NCI-H2081 treated with DMSO at 0.1 percent for 48 hours (cell line): ENCODE measurements around the gene LZTS3.
"Not testable (repeated sequence)": the region's sequence is repeated elsewhere in the genome, so short reads cannot be mapped to it uniquely, and the experiment has no call there.

Experiments used
- DNase-seq: peaks from one replicate; lab custom pipeline; 2025; lab: John Stamatoyannopoulos, UW

Gene LZTS3

GRCh38 chr20:3134151-3134550, 39.2 kb downstream of the LZTS3 start:
- DNase-seq: no peak

- DNase-seq: no peak
Measured at GRCh38 chr20:3133155-3133554, 40.2 kb downstream of the LZTS3 start.

- no peak for DNase-seq
Measured at GRCh38 chr20:3130051-3130600, 43.2 kb downstream of the LZTS3 start.

- DNase-seq: no peak
Measured at GRCh38 chr20:3129094-3129493, 44.3 kb downstream of the LZTS3 start.

GRCh38 chr20:3128275-3128984, 44.9 kb downstream of the LZTS3 start:
- no peak for DNase-seq

GRCh38 chr20:3126527-3126859, 46.9 kb downstream of the LZTS3 start:
- DNase-seq: no peak

GRCh38 chr20:3125776-3126526, 47.4 kb downstream of the LZTS3 start:
- DNase-seq: not testable (repeated sequence)

- DNase-seq: not testable (repeated sequence)
Measured at GRCh38 chr20:3124773-3125560, 48.4 kb downstream of the LZTS3 start.

GRCh38 chr20:3124163-3124562, 49.2 kb downstream of the LZTS3 start:
- DNase-seq: not testable (repeated sequence)

GRCh38 chr20:3123542-3123941, 49.8 kb downstream of the LZTS3 start:
- no peak for DNase-seq

GRCh38 chr20:3121955-3122610, 51.3 kb downstream of the LZTS3 start:
- DNase-seq: no peak

- DNase-seq: no peak
Measured at GRCh38 chr20:3121271-3121911, 52.0 kb downstream of the LZTS3 start.

- DNase-seq: no peak
Measured at GRCh38 chr20:3119044-3119443, 54.3 kb downstream of the LZTS3 start.

- not testable (repeated sequence) for DNase-seq
Measured at GRCh38 chr20:3117839-3118379, 55.4 kb downstream of the LZTS3 start.

GRCh38 chr20:3116341-3116740, 57.0 kb downstream of the LZTS3 start:
- DNase-seq: no peak

GRCh38 chr20:3115190-3116107, 57.9 kb downstream of the LZTS3 start:
- DNase-seq: no peak
